GM12872 (cell line): Measurements from ENCODE around the gene RAP1GAP.

Source experiments
- TF ChIP-seq, protein P1 (sequence below): IDR thresholded peaks from 3 replicates; pipeline ENCODE4 v1.5.1; 2011; ENCODE audit warnings: low read depth, mild to moderate bottlenecking, low read length, moderate library complexity; ENCODE audit not compliant: insufficient read depth

Gene RAP1GAP

DNA sequence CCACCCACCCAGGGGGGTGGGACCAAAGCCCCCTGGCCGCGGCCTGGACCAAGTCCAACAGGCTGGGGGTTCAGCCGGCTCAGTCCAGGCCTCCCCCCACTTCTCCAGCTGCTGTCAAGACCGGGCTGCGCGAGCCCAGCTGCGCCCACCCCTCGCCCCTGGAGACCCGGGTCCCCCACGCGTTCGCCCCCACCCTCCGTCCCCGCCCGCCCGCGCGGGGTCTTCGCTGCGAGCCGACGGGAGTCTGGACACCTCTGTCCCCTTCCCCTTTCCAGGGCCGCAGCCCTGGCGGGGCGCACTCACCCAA is 253 bp downstream of the RAP1GAP start:
- TF ChIP-seq, protein P1, sequence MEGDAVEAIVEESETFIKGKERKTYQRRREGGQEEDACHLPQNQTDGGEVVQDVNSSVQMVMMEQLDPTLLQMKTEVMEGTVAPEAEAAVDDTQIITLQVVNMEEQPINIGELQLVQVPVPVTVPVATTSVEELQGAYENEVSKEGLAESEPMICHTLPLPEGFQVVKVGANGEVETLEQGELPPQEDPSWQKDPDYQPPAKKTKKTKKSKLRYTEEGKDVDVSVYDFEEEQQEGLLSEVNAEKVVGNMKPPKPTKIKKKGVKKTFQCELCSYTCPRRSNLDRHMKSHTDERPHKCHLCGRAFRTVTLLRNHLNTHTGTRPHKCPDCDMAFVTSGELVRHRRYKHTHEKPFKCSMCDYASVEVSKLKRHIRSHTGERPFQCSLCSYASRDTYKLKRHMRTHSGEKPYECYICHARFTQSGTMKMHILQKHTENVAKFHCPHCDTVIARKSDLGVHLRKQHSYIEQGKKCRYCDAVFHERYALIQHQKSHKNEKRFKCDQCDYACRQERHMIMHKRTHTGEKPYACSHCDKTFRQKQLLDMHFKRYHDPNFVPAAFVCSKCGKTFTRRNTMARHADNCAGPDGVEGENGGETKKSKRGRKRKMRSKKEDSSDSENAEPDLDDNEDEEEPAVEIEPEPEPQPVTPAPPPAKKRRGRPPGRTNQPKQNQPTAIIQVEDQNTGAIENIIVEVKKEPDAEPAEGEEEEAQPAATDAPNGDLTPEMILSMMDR, result no peak

DNA sequence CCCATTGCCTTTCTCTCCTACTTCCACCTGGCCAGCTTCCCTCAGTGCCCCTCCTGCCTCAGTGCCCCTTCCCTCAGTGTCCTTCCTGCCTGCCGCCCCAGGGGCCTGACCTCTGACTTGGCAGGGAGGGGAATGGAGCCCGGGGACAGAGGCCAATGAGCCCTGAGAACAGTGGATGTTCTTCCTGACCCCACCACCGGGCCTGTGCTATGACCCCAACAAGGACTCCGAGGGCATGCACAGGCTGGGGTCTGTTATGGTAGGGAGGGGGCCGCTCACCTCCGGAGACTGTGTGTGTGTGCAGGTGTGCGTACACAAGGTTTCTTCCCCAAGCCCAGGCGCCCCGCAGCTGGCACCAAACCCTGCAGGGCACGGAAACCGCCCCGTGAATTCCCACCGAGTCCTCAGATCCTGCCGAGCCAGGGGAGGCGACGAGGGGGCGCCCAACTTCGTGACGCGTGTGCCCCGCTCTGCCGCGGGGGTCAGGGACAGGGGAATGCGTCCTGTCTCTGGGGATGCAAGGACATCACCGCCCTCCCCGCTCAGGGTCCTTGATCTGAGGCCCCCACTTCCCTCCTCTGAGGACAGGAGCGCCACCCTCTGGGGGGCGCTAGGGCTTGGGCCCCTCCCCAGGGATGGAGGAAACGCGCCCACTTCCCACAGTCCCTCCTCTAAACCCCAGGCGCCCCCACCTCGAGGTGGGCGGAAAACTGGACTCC is 766 bp downstream of the RAP1GAP start:
- TF ChIP-seq, protein P1, result no peak

DNA sequence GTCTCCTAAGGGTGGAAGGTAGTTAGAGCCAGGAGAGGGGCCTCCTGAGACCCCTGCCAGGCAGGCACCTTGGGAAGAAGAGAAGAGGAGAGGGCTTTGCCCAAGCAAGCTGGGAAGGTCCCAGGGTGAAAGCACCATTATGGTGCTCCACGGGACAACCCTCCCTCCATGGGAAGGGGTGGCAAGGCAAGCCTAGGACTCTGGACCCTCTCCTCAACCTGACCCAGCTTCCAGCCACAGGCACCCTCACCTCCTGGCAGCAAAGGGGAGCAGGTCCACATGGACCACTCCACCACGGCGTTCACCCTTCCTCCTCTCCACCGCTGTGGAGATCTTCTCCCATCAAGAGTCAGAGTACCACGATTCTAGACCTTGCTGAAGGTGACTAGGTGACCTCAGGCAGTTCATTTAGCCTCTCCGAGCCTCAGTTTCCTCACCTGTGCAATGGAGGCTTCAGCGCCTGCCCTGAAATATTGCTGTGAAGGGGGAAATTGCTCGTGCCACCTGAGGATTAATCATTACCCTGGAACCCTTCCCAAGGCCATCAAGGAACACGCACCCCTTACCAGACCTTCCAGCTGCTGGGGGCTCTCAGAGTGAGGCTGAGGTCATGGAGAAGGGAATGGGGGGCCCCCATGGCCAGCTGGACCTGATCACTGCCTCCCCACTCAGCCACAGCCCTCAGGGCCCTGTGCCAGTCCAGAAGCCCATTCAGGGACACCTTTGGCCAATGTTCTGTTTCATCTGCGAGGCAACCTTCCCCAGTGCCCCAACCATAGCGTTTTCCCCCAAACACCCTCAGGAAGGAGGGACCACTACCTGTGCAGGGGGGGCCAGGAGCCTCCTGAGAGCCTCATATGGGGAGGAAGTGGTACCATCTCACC is 1.6 kb downstream of the RAP1GAP start:
- TF ChIP-seq, protein P1, result no peak

DNA sequence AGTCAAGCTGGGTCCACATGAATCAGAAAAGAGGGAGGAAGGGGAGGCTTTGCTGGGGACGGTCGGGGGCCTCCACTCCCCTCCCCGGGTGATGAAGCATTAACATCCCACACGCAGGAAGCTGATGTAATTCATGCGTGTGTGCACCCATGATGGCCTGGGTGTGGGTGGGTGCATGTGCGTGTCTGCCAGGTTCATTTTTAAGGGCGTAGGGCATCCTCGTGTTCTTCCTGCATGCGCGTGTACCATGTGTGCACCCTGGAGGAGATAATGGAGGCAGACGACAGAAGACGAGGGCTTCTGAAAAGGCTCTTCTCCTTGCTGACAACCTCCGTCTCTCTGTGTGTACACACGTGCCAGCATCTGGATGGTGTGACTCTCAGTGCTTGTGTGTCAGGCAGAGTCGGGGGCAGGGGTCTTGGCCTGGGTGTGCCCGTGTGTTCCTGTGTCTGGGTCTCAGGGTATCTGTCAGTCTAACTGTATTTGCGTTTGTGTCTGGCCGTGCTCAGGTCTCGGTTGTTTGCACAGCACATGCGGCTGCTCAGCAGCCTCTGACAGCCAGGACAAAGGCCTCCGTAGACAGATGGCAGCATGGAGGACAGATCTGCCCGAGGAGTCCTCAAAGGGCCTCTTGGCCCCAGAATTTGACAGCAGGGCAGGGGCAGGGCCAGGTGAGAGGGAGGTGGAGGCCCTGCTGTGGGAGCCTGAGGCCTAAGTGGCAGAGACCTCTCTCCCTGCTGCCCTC is 2.4 kb downstream of the RAP1GAP start:
- TF ChIP-seq, protein P1, result no peak

DNA sequence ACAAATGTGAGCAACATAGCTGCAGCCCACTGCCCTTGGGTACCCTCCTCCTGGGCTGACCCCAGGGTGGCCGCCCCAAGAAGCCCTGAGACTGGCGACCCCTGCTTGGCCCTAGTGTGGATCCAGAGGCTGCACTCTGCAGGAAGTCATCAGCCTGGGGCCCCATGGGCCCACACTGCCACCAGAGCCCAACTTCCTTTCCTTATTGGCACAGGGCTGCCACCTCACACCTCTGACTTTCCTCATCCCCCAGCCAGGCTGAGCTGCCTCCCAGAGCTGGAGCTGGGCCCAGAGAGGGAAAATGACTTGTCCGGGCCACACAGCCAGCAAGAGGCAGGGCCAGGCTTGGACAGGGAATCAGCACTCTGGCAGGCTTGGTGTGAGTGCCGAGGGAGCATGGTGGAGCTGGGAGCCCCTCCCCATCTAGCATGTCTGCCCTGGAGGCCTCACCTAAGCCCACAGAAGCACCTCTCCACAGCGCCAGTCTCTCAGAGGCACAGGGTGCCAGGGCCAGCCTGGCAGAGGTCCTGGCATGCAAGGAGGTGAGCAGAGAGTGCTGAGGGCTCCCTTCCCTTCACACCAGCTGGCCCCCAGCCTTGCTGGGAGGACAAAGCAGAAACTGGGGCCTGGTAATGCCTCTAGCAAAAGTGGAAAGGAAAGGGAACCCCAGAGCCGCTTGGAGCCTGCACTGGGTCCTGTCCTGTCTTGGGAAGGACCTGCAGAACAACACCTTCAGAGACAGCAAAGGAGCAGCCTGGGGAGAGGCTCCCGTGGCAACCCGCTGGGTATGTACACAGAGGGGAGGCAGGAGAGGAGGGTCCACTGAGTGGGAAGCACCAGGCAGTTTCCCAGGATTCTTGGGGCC is 3.2 kb downstream of the RAP1GAP start:
- TF ChIP-seq, protein P1, result no peak

DNA sequence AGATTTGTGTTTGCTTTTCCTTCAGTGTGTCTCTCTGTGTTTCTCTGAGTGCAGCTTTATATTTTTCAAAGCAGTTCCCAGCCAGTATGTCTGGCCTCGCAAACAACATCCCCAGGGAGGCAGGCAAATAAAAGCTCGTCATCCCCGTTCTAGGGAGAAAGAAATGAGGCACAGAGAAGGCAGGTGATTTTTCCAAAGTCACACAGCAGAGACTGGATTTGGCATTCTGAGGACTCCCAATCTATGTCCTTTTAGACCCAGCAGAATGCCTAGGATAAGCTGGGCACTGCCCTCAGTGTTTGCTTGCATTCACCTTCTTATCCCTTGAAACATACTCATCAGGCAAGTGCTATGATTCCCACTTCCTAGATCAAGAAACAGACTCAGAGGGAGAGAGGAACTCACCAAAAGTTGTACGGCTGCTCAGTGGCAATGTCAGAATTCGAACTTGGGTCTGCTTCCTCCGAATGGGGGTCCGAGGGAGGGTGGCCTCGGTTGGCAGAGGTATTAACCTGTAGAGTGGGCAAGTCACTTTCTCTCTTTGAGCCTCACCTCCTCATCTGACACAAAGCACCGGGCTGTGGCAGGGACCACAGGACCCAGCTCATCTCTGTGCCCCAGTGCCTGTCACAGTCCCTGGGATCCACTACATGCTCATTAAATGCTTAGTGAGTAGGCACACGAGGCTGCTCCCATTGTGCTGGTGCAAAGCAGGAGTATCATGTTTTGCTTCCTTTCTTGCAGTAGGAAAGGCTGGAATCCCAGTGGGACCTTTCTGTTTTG is 4.2 kb downstream of the RAP1GAP start:
- TF ChIP-seq, protein P1, result no peak
